GM19043 (cell line): ENCODE measurements around the gene SNAPC2.
"Not testable (repeated sequence)": the region's sequence is repeated elsewhere in the genome, so short reads cannot be mapped to it uniquely, and the experiment has no call there.

Experiments
- ATAC-seq: cut with Tn5 transposase; IDR thresholded peaks from one replicate; pipeline ENCODE4 v1.9.1; 2021; ENCODE audit warnings: low read depth; ENCODE audit not compliant: unreplicated experiment

SNAPC2 gene

GRCh38 chr19:7931221-7932061 lies 11.3 kb downstream of the SNAPC2 start:
- ATAC-seq = no peak

- ATAC-seq = no peak
Observed at GRCh38 chr19:7932276-7932929, 12.3 kb downstream of the SNAPC2 start.

- no peak for ATAC-seq
Observed at GRCh38 chr19:7932930-7933300, 12.8 kb downstream of the SNAPC2 start.

- no peak for ATAC-seq
Observed at GRCh38 chr19:7933411-7933810, 13.3 kb downstream of the SNAPC2 start.

- no peak for ATAC-seq
Observed at GRCh38 chr19:7933828-7934725, 13.9 kb downstream of the SNAPC2 start.

- no peak for ATAC-seq
Observed at GRCh38 chr19:7934766-7935165, 14.6 kb downstream of the SNAPC2 start.

GRCh38 chr19:7940841-7941240 lies 20.7 kb downstream of the SNAPC2 start:
- ATAC-seq = no peak

- ATAC-seq = no peak
Observed at GRCh38 chr19:7941895-7942596, 21.9 kb downstream of the SNAPC2 start.

GRCh38 chr19:7942981-7943443 lies 22.9 kb downstream of the SNAPC2 start:
- no peak for ATAC-seq

- peak; percentile 94 for ATAC-seq
Observed at GRCh38 chr19:7943444-7944176, 23.5 kb downstream of the SNAPC2 start, which contains the start of gene TIMM44. TIMM44 (minus strand) TSS chr19:7943666; CDS start chr19:7943651, 15 bp downstream.

- ATAC-seq = peak; percentile 23
Observed at GRCh38 chr19:7944177-7944761, 24.1 kb downstream of the SNAPC2 start.

- no peak for ATAC-seq
Observed at GRCh38 chr19:7947939-7948338, 27.8 kb downstream of the SNAPC2 start.

GRCh38 chr19:7953060-7953459 lies 32.9 kb downstream of the SNAPC2 start:
- ATAC-seq = no peak

GRCh38 chr19:7953576-7953975 lies 33.4 kb downstream of the SNAPC2 start:
- ATAC-seq = no peak

- no peak for ATAC-seq
Observed at GRCh38 chr19:7955696-7956095, 35.6 kb downstream of the SNAPC2 start.

GRCh38 chr19:7959211-7959610 lies 39.1 kb downstream of the SNAPC2 start:
- ATAC-seq = no peak

GRCh38 chr19:7961082-7961481 lies 40.9 kb downstream of the SNAPC2 start:
- not testable (repeated sequence) for ATAC-seq

GRCh38 chr19:7961920-7962626 lies 41.9 kb downstream of the SNAPC2 start:
- ATAC-seq = no peak
